Heart left ventricle (tissue), 16 donors: ENCODE data around the gene SPRY4. TPM values are rescaled to one million over a fixed set of nuclear protein-coding genes. Genes with fewer than 3 reads are reported as not detected.
"Not testable (repeated sequence)": the region's sequence is repeated elsewhere in the genome, so short reads cannot be mapped to it uniquely, and the experiment has no call there.

ENCODE experiments used
- ATAC-seq, 4 donors: fragments of 200-7000 bp; cut with Tn5 transposase; one replicate each; pipeline ENCODE4 v1.9.1; 2020 to 2022; ENCODE audit warnings: moderate library complexity in 4 of 4, mild to moderate bottlenecking in 3 of 4, moderate number of reproducible peaks in 1 of 4
- DNase-seq, 5 donors: peaks; one replicate each; pipeline ENCODE4 v3.0.0-alpha.2; 2020
- H3K27ac ChIP-seq, 12 donors: fragments of 200-600 bp; sonication (generic) in 4 of 12; one replicate each; pipeline versions ENCODE4 v1.5.0 to v1.8.0; 2016 to 2022; ENCODE audit warnings: mild to moderate bottlenecking in 2 of 12
- H3K27me3 ChIP-seq, 9 donors: fragments of 200-600 bp; sonication (generic) in 2 of 9; one replicate each; pipeline versions ENCODE4 v1.5.1 to v1.8.0; 2016 to 2022; ENCODE audit warnings: mild to moderate bottlenecking in 3 of 9
- H3K36me3 ChIP-seq, 9 donors: fragments of 200-600 bp; sonication (generic) in 2 of 9; one replicate each; pipeline versions ENCODE4 v1.5.0 to v1.8.0; 2018 to 2022; ENCODE audit warnings: mild to moderate bottlenecking in 2 of 9
- H3K4me1 ChIP-seq, 12 donors: fragments of 200-600 bp; sonication (generic) in 4 of 12; one replicate each; pipeline versions ENCODE4 v1.5.0 to v1.8.0; 2016 to 2022; ENCODE audit warnings: mild to moderate bottlenecking in 3 of 12
- H3K4me3 ChIP-seq, 12 donors: fragments of 200-600 bp; sonication (generic) in 4 of 12; one replicate each; pipeline versions ENCODE4 v1.5.0 to v1.8.0; 2017 to 2022; ENCODE audit warnings: mild to moderate bottlenecking in 9 of 12, moderate library complexity in 4 of 12
- H3K9me3 ChIP-seq, 12 donors: fragments of 200-600 bp; sonication (generic) in 4 of 12; one replicate each; pipeline versions ENCODE4 v1.5.0 to v1.8.0; 2016 to 2022; ENCODE audit warnings: mild to moderate bottlenecking in 1 of 12
- POLR2A ChIP-seq, 2 donors: fragments of 450-650 bp; IDR thresholded peaks; one replicate each; pipeline ENCODE4 v1.6.1; 2017; ENCODE audit warnings: antibody characterized with exemption in 2 of 2, mild to moderate bottlenecking in 2 of 2, moderate library complexity in 2 of 2
- WGBS, 4 donors: extraction: QIAGEN DNeasy Blood & Tissue Kit in 2 of 4; methylation state at CpG; one replicate each; pipeline versions ENCODE4 v1.1.5 to v1.1.7; 2013 to 2018; 5-methylcytosine and 5-hydroxymethylcytosine counted together
- intact Hi-C, 10 donors: fragments of 100-400 bp; cut with DNase I; formaldehyde crosslinking; loops; one replicate each; pipeline versions ENCODE4 v1.11.1 to v1.14.2; 2022
- polyA plus RNA-seq, 2 donors: library from polyadenylated mRNA; stranded (reverse); fragments of 200-250 nt; gene quantifications; one replicate each; pipeline ENCODE4 v1.2.3, GENCODE V29; 2013
- total RNA-seq, 9 donors: library from RNA; depleted of rRNA in 2 of 9; stranded (reverse); fragments of >200 nt in 2 of 9; fragmentation: NEBNext Ultra II Directional in 3 of 9; extraction: Animal tissue kit (Norgen Biotek cat#: 25700) in 3 of 9; gene quantifications; one replicate each; pipeline versions ENCODE4 v1.1.0 to v1.2.4, GENCODE V29; 2016 to 2023
- TF ChIP-seq, protein P1 (sequence below), 12 donors: fragments of 200-600 bp; sonication (generic) in 4 of 12; IDR thresholded peaks; one replicate each; pipeline versions ENCODE4 v1.5.0 to v1.8.0; 2018 to 2022; ENCODE audit warnings: antibody characterized with exemption in 12 of 12, mild to moderate bottlenecking in 5 of 12
- donor health status: ischemic (EF 13 %, LVEDD 7.1; RV severe dilation, severe dysfunction).
- donor health status: healthy with polysubstance abuse.
- donor health status: DM: no; HTN: yes; CAD: no.
- donor health status: DM: no; HTN: no; CAD: no.
- donor health status: ischemic (EF 25% LVEDD 6.9; RV normal size, moderate dysfunction).
- donor health status: ischemic (EF 25% LVEDD 5.7; RV mildly dilated, moderate dysfunction).
- donor health status: healthy.
- donor health status: DM: yes; HTN: yes; CAD: no.
- donor health status: ischemic (EF 35%, LVEDD 5.7; RV mildly dilated, moderate dysfunction).
- donor health status: nonischemic (EF 11% LVEDD 7.7; RV severe dilation, severe dysfunction).
- donor health status: DM: yes; HTN: yes; CAD: no.
- donor health status: PGD.
- donor health status: ischemic (EF 29% LVEDD 5.4; RV normal size, mild dysfunction).
- donor health status: nonischemic (EF 23%, LVEDD 6.1; RV moderate dilation, normal function).

The SPRY4 gene
- total and polyA plus RNA-seq, 11 donors = 4.5 to 21.3 (median 7.7) TPM

DNA sequence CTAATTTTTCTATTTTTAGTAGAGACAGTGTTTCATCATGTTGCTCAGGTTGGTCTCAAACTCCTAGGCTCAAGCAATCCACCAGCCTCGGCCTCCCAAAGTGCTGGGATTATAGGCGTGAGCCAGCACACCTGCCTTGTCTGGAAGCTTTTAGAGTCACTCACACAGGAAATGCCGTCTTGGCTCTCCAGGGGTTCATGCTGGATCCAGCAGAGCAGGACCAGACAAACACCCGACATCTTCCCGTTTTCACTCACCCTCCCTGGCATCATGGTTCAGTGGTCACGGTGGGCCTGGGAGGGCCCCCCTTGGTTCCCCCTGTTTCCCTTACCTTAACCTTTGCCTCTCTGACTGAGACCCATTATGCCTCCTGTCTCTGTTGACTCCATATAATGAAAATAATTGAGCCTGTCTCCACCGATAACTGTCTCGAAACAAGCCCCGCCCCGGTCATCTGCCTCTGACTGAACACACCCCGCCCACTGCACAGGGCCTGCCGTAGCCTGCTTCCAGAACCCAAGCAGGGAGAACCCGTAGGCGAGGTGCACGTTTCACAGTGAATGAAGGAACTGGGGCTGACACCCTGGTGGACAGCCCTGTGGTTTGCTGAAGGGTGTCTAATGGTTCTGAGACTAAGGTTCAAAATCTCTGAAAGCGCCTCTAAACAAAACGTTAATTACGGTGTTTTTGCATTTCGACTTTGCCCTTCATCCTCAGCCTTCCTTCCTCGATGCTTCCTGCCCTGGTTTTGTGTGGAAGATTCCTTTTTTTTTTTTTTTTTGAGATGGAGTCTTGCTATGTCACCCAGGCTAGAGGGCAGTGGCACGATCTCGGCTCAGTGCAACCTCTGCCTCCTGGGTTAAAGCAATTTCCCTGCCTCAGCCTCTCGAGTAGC lies 39.7 kb upstream of the SPRY4 start:
- Histone ChIP-seq H3K4me3 (peak overlapping the region in 8 of 12 donors; percentile 2 to 34 (median 24)), H3K27me3 (peaks cover 0 to 25% (median 0%) of the 10 kb centered on the region in 9 donors), H3K4me1 (peaks cover 0 to 30% (median 21%) of the 10 kb centered on the region in 12 donors), H3K36me3 (no peaks in the 10 kb centered on the region), H3K27ac (peak overlapping the region in 11 of 12 donors; percentile 54 to 91 (median 85)), H3K9me3 (no peaks in the 10 kb centered on the region)
- TF ChIP-seq POLR2A (IDR thresholded peaks at IDR 0.05) = no peak
- TF ChIP-seq, protein P1, sequence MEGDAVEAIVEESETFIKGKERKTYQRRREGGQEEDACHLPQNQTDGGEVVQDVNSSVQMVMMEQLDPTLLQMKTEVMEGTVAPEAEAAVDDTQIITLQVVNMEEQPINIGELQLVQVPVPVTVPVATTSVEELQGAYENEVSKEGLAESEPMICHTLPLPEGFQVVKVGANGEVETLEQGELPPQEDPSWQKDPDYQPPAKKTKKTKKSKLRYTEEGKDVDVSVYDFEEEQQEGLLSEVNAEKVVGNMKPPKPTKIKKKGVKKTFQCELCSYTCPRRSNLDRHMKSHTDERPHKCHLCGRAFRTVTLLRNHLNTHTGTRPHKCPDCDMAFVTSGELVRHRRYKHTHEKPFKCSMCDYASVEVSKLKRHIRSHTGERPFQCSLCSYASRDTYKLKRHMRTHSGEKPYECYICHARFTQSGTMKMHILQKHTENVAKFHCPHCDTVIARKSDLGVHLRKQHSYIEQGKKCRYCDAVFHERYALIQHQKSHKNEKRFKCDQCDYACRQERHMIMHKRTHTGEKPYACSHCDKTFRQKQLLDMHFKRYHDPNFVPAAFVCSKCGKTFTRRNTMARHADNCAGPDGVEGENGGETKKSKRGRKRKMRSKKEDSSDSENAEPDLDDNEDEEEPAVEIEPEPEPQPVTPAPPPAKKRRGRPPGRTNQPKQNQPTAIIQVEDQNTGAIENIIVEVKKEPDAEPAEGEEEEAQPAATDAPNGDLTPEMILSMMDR (IDR thresholded peaks at IDR 0.05) = no peak
- intact Hi-C loops = loop anchor here in 3 of 10 donors (5.0 to 10.0 kb wide), 3 partner anchors 42 to 180 kb away; no protein-coding TSS in a partner anchor
- ATAC-seq (peak in 3 of 4 donors; percentile 32 to 53 (median 48)), DNase-seq (peak; percentile 65 to 82 (median 73))
- WGBS, 4 donors = 57 to 74% (median 66%) methylated on average over 23 of the region's 23 CpGs

DNA sequence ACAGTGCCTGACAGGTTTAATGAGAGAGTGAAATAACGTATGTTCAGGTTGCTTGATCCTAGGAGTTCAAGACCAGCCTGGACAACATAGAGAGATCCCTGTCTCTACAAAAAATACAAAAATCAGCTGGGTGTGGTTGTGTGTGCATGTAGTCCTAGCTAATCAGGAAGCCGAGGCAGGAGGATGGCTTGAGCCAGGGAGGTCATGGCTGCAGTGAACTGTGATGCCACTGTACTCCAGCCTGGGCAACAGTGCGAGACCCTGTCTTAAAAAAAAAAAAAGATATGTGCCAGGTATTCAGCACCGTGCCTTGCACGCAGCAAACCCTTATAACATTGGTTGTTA lies 38.8 kb upstream of the SPRY4 start:
- TF ChIP-seq, protein P1 (IDR thresholded peaks at IDR 0.05) = no peak
- TF ChIP-seq POLR2A (IDR thresholded peaks at IDR 0.05) = no peak
- H3K27me3 ChIP-seq = peaks cover 0 to 32% (median 0%) of the 10 kb centered on the region in 9 donors
- intact Hi-C loops = loop anchor here in 3 of 10 donors (5.0 to 10.0 kb wide), 3 partner anchors 41 to 181 kb away; no protein-coding TSS in a partner anchor

DNA sequence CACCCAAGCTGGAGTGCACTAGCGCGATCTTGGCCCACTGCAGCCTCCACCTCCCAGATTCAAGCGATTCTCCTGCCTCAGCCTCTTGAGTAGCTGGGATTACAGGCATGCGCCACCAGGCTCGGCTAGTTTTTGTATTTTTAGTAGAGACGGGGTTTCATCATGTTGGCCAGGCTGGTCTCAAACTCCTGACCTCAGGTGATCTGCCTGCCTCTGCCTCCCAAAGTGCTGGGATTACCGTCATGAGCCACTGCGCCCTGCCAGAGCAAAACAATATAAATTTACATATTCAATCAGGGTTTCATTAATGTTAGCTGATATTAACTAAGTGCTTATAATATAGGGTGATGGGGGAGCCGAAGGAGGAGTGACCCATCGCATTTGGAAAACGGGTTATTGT lies 37.4 kb upstream of the SPRY4 start:
- 81 to 87% (median 82%) methylated on average over 11 of the region's 11 CpGs for WGBS, 4 donors

More for the DNA sequence above, 38.8 kb upstream of the SPRY4 start:
- 83 to 94% (median 87%) methylated on average over 5 of the region's 5 CpGs for whole genome bisulfite sequencing, 4 donors
- no peaks in the 10 kb centered on the region for H3K36me3 ChIP-seq
- no peaks in the 10 kb centered on the region for H3K9me3 ChIP-seq
- ATAC-seq (no peak), DNase-seq (no peak)
- peak overlapping the region in 11 of 12 donors; percentile 54 to 97 (median 85) for H3K27ac ChIP-seq
- H3K4me1 ChIP-seq = peaks cover 0 to 30% (median 21%) of the 10 kb centered on the region in 12 donors
- H3K4me3 ChIP-seq = no peak overlapping the region

DNA sequence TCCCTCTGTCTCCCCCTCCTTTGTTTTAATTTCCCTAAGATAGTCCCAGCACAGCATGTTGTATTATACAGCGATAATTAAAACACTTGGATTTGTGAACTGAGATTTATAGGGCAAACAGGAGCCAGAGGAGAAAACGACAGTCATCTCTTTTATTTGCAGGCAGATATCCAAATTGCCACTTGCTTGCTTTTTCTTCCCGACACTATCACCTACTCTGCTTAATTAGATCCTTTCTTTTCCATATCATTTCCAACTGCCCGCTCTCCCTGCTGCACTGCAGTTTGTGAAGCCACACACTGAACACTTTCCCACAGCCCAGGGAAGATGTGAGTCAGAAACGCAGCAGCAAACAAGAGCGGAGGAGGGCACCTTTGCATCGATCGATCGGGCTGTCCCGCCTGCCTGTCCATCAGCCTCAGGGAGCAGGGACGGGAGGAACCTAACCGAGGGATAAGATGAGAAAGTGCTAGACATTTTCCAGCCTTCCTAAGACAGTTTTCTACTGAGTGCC lies 35.8 kb upstream of the SPRY4 start:
- Histone ChIP-seq H3K27ac (no peak overlapping the region), H3K27me3 (peaks cover 0 to 27% (median 0%) of the 10 kb centered on the region in 9 donors), H3K9me3 (no peaks in the 10 kb centered on the region), H3K4me3 (no peak overlapping the region), H3K36me3 (no peaks in the 10 kb centered on the region), H3K4me1 (peaks cover 3 to 46% (median 38%) of the 10 kb centered on the region in 12 donors)
- TF ChIP-seq POLR2A (IDR thresholded peaks at IDR 0.05) = no peak
- TF ChIP-seq, protein P1 (IDR thresholded peaks at IDR 0.05) = no peak
- DNase-seq (no peak), ATAC-seq (no peak)
- intact Hi-C loops = loop anchor here in 3 of 10 donors (5.0 to 10.0 kb wide), 3 partner anchors 38 to 184 kb away; no protein-coding TSS in a partner anchor
- WGBS, 4 donors = 74 to 80% (median 78%) methylated on average over 12 of the region's 12 CpGs

More for the DNA sequence above, 37.4 kb upstream of the SPRY4 start:
- not testable (repeated sequence) for DNase-seq, H3K4me3 ChIP-seq, H3K9me3 ChIP-seq, ATAC-seq, H3K36me3 ChIP-seq
- peaks cover 0 to 27% (median 0%) of the 10 kb centered on the region in 9 donors for H3K27me3 ChIP-seq
- intact Hi-C loops = loop anchor here in 3 of 10 donors (5.0 to 10.0 kb wide), 3 partner anchors 40 to 183 kb away; no protein-coding TSS in a partner anchor
- H3K4me1 ChIP-seq = peaks cover 3 to 42% (median 32%) of the 10 kb centered on the region in 12 donors
- peak overlapping the region; percentile 70 to 97 (median 85) for H3K27ac ChIP-seq
